SK-N-SH treated with all-trans-retinoic acid at 6 μM for 48 hours (cell line): ENCODE measurements around the gene AKR1B1.

Experiments used
- ARNTL ChIP-seq: fragments of 450-650 bp; formaldehyde crosslinking; IDR thresholded peaks from 2 replicates; pipeline ENCODE4 v1.5.0; 2020; ENCODE audit warnings: low read depth, mild to moderate bottlenecking, moderate library complexity, borderline replicate concordance
- CREB5 ChIP-seq: fragments of 250-450 bp; sonication (Bioruptor Pico); IDR thresholded peaks from 2 replicates; pipeline ENCODE4 v1.5.1; 2020; ENCODE audit warnings: low read depth, mild to moderate bottlenecking, moderate library complexity
- RARB ChIP-seq: fragments of 250-450 bp; sonication (Bioruptor Pico); IDR thresholded peaks from 2 replicates; pipeline ENCODE4 v1.8.0; 2021; ENCODE audit warnings: mild to moderate bottlenecking, moderate library complexity
- SNAI2 ChIP-seq: fragments of 250-450 bp; sonication (Bioruptor Pico); IDR thresholded peaks from 2 replicates; pipeline ENCODE4 v1.5.0; 2020; ENCODE audit warnings: mild to moderate bottlenecking, moderate library complexity
- TCF4 ChIP-seq: fragments of 250-450 bp; sonication (Bioruptor Pico); IDR thresholded peaks from 2 replicates; pipeline ENCODE4 v1.8.0; 2021; ENCODE audit warnings: mild to moderate bottlenecking, moderate library complexity, borderline replicate concordance
- ZFP3 ChIP-seq: fragments of 250-450 bp; sonication (Bioruptor Pico); IDR thresholded peaks from 2 replicates; pipeline ENCODE4 v1.5.0; 2020; ENCODE audit warnings: mild to moderate bottlenecking, moderate library complexity
- TF ChIP-seq, protein P1 (sequence below): fragments of 250-450 bp; sonication (Bioruptor Pico); IDR thresholded peaks from 2 replicates; pipeline ENCODE4 v1.5.0; 2020; ENCODE audit warnings: mild to moderate bottlenecking, moderate library complexity

DNA sequence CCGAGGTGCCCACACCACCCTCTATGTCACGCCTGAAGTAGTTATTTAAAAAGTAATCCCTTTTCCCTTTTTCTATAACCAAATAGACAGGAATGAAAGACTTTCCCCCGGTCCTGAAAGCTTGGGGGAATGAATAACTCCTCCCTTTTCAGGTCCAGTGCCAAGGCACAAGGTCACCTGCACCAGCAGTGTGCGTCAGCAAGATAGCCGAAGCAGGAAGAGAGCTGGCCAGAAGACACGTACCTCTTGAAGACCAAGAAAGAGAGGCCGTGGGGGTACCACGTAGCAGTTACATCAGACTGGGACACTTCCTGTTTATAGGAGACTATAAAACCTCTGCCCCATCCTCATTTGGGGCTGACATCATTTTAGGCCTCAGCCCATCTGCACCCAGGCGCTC, 10.7 kb upstream of the AKR1B1 start:
- TF ChIP-seq ARNTL (CRISPR knock-in tag) (no peak), CREB5 (no peak), SNAI2 (CRISPR knock-in tag) (no peak), TCF4 (CRISPR knock-in tag) (no peak), ZFP3 (CRISPR knock-in tag) (no peak), RARB (CRISPR knock-in tag) (no peak)
- TF ChIP-seq, protein P1, sequence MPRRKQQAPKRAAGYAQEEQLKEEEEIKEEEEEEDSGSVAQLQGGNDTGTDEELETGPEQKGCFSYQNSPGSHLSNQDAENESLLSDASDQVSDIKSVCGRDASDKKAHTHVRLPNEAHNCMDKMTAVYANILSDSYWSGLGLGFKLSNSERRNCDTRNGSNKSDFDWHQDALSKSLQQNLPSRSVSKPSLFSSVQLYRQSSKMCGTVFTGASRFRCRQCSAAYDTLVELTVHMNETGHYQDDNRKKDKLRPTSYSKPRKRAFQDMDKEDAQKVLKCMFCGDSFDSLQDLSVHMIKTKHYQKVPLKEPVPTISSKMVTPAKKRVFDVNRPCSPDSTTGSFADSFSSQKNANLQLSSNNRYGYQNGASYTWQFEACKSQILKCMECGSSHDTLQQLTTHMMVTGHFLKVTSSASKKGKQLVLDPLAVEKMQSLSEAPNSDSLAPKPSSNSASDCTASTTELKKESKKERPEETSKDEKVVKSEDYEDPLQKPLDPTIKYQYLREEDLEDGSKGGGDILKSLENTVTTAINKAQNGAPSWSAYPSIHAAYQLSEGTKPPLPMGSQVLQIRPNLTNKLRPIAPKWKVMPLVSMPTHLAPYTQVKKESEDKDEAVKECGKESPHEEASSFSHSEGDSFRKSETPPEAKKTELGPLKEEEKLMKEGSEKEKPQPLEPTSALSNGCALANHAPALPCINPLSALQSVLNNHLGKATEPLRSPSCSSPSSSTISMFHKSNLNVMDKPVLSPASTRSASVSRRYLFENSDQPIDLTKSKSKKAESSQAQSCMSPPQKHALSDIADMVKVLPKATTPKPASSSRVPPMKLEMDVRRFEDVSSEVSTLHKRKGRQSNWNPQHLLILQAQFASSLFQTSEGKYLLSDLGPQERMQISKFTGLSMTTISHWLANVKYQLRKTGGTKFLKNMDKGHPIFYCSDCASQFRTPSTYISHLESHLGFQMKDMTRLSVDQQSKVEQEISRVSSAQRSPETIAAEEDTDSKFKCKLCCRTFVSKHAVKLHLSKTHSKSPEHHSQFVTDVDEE (CRISPR knock-in tag) = no peak
